Activated CD8-positive, alpha-beta memory T cell treated with anti-CD3 and anti-CD28 coated beads, Interleukin-2, amount 10 ng/mL, durations not matched to agents 7 days and 5 days (primary cell): ENCODE measurements around the gene GABRA5. TPM values are rescaled to one million over a fixed set of nuclear protein-coding genes. Genes with fewer than 3 reads are reported as not detected.
A peak's percentile ranks its signal among the peaks of the same experiment; 100 is the strongest.
"Not testable (repeated sequence)": the region's sequence is repeated elsewhere in the genome, so short reads cannot be mapped to it uniquely, and the experiment has no call there.

Experiments used
- ATAC-seq: fragments of 150-1000 bp; cut with Tn5 transposase; one replicate; pipeline ENCODE4 v1.10.0; 2021; ENCODE audit warnings: moderate library complexity
- CTCF ChIA-PET: fragments of 350-600 bp; sonication (Branson Sonifier 250); formaldehyde crosslinking; loops from one replicate; lab custom pipeline; 2021; ENCODE audit warnings: antibody characterized with exemption; lab: Charles Lee
- DNase-seq: peaks from one replicate; pipeline ENCODE4 v3.0.0-alpha.2; 2020
- H3K27ac Mint-ChIP-seq: one replicate; pipeline ENCODE4 v1.8.0; 2021; ENCODE audit warnings: mild to moderate bottlenecking, mixed read lengths
- H3K27me3 Mint-ChIP-seq: one replicate; pipeline ENCODE4 v1.8.0; 2021; ENCODE audit warnings: mixed read lengths
- H3K36me3 Mint-ChIP-seq: one replicate; pipeline ENCODE4 v1.8.0; 2021; ENCODE audit warnings: mild to moderate bottlenecking, mixed read lengths
- H3K4me1 Mint-ChIP-seq: one replicate; pipeline ENCODE4 v1.8.0; 2021; ENCODE audit warnings: mixed read lengths
- H3K4me3 Mint-ChIP-seq: one replicate; pipeline ENCODE4 v1.8.0; 2021; ENCODE audit warnings: mild to moderate bottlenecking, moderate library complexity, mixed read lengths
- H3K9me3 Mint-ChIP-seq: one replicate; pipeline ENCODE4 v1.8.0; 2022; ENCODE audit warnings: low read depth, mixed read lengths
- total RNA-seq, 2 experiments: library from RNA; stranded (reverse); gene quantifications; one replicate each; pipeline ENCODE4 v1.2.3, GENCODE V29; 2021

The GABRA5 gene
- total RNA-seq, 2 experiments from 2014 or later, result not detected

DNA sequence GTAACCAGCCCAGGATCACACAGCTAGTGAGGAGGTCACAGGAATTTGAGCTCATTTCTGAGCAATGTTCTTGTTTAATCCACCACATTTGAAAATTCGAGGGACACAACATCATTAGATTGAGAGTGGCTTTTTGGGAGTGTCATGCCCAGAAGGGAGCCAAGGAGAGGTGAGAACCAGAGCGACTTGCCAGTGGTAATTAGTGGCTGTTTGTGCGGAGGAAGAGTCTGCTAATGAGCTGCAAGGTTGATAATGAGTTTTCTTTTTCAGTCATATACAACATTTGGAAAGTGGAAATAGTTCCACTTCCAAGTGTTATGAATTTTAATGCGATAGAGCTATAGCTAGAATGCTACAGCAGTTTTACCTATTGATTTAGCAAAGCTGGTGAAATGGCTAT lies 19.7 kb downstream of the GABRA5 start:
- no peak for ATAC-seq
- Mint-ChIP-seq H3K27ac (no peak overlapping the region), H3K4me3 (no peak overlapping the region), H3K36me3 (no peaks in the 10 kb centered on the region), H3K4me1 (no peaks in the 10 kb centered on the region), H3K9me3 (no peaks in the 10 kb centered on the region), H3K27me3 (peaks cover 3% of the 10 kb centered on the region)
- DNase-seq, result no peak
- CTCF ChIA-PET, result no interaction called here

DNA sequence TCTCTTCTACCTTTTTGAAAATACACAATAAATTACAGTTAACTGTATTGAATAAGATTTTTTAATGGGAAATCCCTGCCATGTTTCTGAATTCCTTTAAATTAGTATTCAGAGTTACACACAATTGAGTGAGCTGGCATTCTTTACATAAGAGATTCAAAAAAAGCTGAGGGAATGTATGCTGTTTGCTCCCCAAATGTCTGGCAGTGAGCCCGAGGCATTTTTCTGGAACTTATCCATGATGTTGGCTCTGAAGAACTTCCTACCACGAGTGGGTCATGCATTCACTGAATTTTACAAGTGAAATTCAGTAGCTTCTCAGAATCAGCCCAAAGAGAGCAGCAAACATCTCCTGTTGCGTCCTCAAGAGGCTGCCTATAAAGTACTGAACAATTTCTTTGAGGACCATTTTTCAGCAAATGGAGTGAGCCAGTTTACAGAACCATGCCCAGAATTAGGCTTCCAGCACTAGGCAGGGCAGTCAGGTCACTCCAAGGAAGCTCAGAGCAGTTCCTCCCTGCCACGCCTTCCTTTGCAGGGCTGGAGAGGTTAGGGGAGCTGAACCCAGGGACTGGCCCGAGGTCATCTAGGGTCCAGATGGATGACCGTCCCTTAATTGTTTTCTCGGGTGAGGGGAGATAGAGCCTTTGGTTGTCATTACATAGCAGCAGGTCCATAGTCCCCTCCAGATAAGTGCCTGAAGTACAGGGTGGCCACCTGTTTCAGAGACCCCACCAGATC lies 21.2 kb downstream of the GABRA5 start:
- DNase-seq, result no peak
- Mint-ChIP-seq H3K4me1 (no peaks in the 10 kb centered on the region), H3K27me3 (peaks cover 6% of the 10 kb centered on the region), H3K36me3 (peaks cover under 1% of the 10 kb centered on the region), H3K4me3 (no peak overlapping the region), H3K9me3 (peaks cover 5% of the 10 kb centered on the region), H3K27ac (no peak overlapping the region)
- ATAC-seq, result no peak
- CTCF ChIA-PET, result no interaction called here

DNA sequence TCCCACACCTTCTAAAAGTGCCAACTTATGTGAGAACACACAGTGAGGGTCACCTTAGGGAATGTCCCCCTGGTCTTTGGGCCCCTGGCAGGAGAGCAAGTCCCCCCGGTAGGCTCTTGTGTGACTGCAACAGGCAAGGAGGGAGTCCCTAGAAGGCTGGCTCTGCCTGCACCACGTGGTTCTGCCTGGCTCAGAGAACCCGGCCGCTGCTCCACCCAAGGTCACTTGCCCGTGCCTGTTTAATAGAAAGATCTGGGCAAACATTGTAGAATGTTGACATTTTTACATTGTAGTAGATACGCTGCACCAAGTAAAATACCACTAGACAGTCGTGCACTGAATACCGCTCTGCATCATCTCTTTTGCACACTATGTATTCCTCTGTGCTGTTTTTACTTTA lies 21.9 kb downstream of the GABRA5 start:
- H3K4me3 Mint-ChIP-seq, result no peak overlapping the region
- H3K9me3 Mint-ChIP-seq, result peaks cover 7% of the 10 kb centered on the region
- no peaks in the 10 kb centered on the region for H3K4me1 Mint-ChIP-seq
- ATAC-seq, result no peak
- DNase-seq, result no peak
- H3K36me3 Mint-ChIP-seq, result peaks cover 1% of the 10 kb centered on the region
- H3K27me3 Mint-ChIP-seq, result peaks cover 6% of the 10 kb centered on the region
- CTCF ChIA-PET, result interaction anchor here (1.1 kb wide), 1 partner anchor 132 kb away, joined by 4 read pairs; no protein-coding TSS in a partner anchor
- no peak overlapping the region for H3K27ac Mint-ChIP-seq

DNA sequence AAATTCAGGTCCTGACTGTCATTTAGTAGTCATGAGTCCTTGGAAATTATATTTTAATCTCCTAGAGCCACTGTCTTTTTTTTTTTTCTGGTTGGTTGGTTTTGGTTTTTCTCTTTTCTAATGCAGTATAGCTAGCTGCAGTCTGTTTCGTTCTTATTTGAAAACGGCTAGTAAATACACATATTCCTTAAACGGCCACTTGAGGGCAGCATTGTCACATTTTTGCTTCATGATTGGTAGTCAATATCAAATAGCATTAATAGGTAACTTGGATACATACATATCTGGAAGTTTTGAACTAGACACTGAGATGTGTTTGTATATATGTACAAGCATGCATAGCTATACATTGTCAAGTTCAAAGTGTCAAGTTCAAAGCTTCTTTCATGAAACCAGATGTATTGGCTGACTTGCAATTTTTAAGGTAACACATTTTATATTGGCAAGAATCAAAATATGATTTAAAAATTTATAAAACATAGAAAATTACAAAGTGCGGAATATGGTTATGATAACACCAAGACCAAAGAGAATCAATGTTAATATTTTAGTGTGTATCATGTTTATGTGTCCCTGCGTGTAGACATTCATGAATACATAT lies 22.5 kb downstream of the GABRA5 start:
- CTCF ChIA-PET, result interaction anchor here (1.1 kb wide), 1 partner anchor 131 kb away, joined by 4 read pairs; no protein-coding TSS in a partner anchor
- ATAC-seq (no peak), DNase-seq (peak; percentile 68)
- H3K36me3 Mint-ChIP-seq, result peaks cover 1% of the 10 kb centered on the region
- H3K27me3 Mint-ChIP-seq, result peaks cover 6% of the 10 kb centered on the region
- H3K9me3 Mint-ChIP-seq, result peaks cover 8% of the 10 kb centered on the region
- H3K4me3 Mint-ChIP-seq, result no peak overlapping the region
- H3K4me1 Mint-ChIP-seq, result no peaks in the 10 kb centered on the region
- no peak overlapping the region for H3K27ac Mint-ChIP-seq

DNA sequence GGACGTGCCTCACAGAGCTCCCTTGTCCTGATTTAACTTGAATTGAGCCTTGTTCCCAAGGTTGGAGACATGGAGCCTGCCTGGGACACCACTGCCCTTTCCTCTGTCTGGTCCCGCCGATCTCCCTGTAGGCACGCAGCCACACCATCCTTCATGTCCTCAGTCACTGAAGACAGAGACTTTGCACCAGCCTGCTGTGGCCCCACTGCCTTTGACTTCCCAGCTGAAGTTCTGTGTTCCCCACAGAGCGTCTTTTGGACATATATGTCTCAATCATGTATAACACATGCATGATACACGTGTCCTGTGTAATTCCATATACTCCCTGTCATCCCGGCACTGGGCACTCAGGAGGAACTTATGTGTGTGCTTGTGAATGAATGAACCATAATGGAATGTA lies 23.6 kb downstream of the GABRA5 start:
- Mint-ChIP-seq H3K36me3 (peaks cover 1% of the 10 kb centered on the region), H3K27me3 (peaks cover 6% of the 10 kb centered on the region), H3K9me3 (peaks cover 13% of the 10 kb centered on the region), H3K4me1 (no peaks in the 10 kb centered on the region), H3K4me3 (no peak overlapping the region), H3K27ac (no peak overlapping the region)
- CTCF ChIA-PET, result no interaction called here
- ATAC-seq (no peak), DNase-seq (no peak)

DNA sequence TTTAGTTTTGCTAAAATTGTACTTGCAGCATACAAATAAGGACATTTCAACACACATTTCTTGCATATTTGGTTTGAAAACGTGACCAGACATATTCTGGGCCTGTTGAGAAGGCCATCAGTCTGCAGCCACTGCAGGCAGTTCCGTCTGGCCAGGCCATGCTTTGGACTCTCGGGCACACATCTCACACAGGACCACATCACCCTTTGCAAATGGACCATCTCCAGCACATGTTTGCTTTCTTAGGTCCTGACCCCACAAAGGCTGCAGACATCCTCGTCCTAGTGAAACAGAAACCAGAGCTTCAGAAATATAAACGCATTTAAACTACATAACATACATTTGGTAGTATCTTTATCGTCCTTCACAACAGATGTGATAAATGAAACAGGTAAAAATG lies 24.1 kb downstream of the GABRA5 start:
- ATAC-seq (no peak), DNase-seq (no peak)
- H3K36me3 Mint-ChIP-seq, result peaks cover 1% of the 10 kb centered on the region
- peaks cover 13% of the 10 kb centered on the region for H3K9me3 Mint-ChIP-seq
- H3K27ac Mint-ChIP-seq, result no peak overlapping the region
- no peak overlapping the region for H3K4me3 Mint-ChIP-seq
- peaks cover 6% of the 10 kb centered on the region for H3K27me3 Mint-ChIP-seq
- CTCF ChIA-PET, result interaction anchor here (0.7 to 1.4 kb wide), 5 partner anchors 11 to 467 kb away, joined by 3 to 5 read pairs (median 4); no protein-coding TSS in a partner anchor
- H3K4me1 Mint-ChIP-seq, result no peaks in the 10 kb centered on the region

DNA sequence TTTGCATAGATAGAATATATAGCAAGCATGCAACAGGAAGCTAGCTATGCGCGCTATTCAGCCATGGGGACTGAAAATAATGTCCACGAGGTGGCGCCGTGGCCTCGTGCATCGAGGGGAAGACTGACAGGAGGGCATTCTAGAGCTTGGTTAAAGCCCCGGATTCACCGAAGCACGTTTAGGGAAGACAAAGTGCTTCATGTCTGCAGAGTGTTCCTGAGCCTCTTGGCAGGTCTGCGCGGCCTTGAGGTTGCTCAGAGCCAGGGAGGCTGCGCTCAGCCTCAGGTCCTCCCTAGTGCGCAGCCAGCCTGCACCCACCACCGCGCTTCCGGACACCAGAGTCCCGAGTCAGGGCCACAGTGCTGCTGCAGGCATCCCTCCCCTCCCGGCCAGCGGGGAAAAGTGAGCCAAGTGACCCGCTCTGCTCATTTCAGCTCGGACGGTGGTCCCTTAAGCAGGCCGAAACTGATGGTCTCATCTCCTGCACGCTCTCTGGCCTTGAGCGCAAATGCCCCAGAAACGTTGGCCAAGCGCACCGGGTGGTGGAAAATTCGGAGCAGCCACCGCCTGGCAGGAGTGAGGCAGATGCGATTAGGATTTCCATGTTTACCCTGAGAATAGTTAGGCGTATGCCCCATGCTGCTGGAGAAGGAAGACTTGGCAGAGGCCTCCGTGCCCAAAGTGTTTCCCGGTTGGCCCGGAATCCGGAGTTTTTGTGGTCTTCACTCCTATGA lies 24.8 kb downstream of the GABRA5 start:
- H3K36me3 Mint-ChIP-seq, result peaks cover 1% of the 10 kb centered on the region
- DNase-seq, result peak; percentile 68
- peaks cover 6% of the 10 kb centered on the region for H3K27me3 Mint-ChIP-seq
- CTCF ChIA-PET, result interaction anchor here (0.7 to 1.4 kb wide), 5 partner anchors 10 to 466 kb away, joined by 3 to 5 read pairs (median 4); no protein-coding TSS in a partner anchor
- ATAC-seq, result no peak
- H3K4me1 Mint-ChIP-seq, result no peaks in the 10 kb centered on the region
- peaks cover 13% of the 10 kb centered on the region for H3K9me3 Mint-ChIP-seq
- no peak overlapping the region for H3K27ac Mint-ChIP-seq
- no peak overlapping the region for H3K4me3 Mint-ChIP-seq

DNA sequence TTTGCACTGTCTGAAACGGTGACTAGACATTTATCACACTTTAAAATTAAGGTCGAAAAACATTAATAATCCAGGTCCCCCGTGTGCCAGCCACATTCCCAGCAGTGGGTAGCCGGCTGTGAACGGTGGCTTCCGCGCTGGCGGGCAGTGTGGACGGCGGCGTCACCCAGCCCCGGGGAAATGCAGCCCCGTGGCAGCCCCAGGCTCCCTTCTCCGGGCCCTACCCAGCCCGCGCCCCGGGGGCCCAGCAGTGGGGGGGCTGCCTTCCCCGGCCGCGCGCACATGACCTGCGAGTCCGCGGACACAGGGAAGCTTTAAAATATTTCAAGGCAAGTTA lies 25.3 kb downstream of the GABRA5 start:
- Mint-ChIP-seq H3K9me3 (peaks cover 13% of the 10 kb centered on the region), H3K27ac (no peak overlapping the region), H3K36me3 (peaks cover 1% of the 10 kb centered on the region), H3K27me3 (peaks cover 6% of the 10 kb centered on the region), H3K4me1 (no peaks in the 10 kb centered on the region), H3K4me3 (no peak overlapping the region)
- CTCF ChIA-PET, result interaction anchor here (1.4 kb wide), 1 partner anchor 124 kb away, joined by 4 read pairs; no protein-coding TSS in a partner anchor
- DNase-seq, result no peak
- ATAC-seq, result no peak

DNA sequence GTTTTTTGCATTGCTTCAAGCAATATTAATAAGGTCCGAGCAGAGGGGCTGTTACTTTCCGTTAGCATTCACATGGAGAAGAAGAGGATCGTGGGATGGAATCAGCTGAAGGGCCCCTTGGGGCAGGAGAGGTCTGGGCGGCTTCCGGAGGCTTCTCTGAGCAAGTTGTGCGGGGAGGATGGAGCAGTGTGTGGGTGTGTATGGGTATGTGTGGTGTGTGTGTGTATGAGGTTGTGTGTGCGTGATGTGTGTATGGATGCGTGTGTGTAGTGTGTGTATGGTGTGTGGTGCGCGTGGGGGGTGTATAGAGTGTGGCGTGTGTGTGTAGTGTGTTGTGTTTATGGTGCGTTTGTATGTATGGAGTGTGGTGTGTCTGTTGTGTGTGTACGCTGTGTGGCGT lies 25.8 kb downstream of the GABRA5 start:
- peaks cover 13% of the 10 kb centered on the region for H3K9me3 Mint-ChIP-seq
- CTCF ChIA-PET, result no interaction called here
- no peak overlapping the region for H3K4me3 Mint-ChIP-seq
- ATAC-seq (no peak), DNase-seq (no peak)
- H3K36me3 Mint-ChIP-seq, result peaks cover 1% of the 10 kb centered on the region
- peaks cover 6% of the 10 kb centered on the region for H3K27me3 Mint-ChIP-seq
- H3K4me1 Mint-ChIP-seq, result no peaks in the 10 kb centered on the region
- H3K27ac Mint-ChIP-seq, result no peak overlapping the region

DNA sequence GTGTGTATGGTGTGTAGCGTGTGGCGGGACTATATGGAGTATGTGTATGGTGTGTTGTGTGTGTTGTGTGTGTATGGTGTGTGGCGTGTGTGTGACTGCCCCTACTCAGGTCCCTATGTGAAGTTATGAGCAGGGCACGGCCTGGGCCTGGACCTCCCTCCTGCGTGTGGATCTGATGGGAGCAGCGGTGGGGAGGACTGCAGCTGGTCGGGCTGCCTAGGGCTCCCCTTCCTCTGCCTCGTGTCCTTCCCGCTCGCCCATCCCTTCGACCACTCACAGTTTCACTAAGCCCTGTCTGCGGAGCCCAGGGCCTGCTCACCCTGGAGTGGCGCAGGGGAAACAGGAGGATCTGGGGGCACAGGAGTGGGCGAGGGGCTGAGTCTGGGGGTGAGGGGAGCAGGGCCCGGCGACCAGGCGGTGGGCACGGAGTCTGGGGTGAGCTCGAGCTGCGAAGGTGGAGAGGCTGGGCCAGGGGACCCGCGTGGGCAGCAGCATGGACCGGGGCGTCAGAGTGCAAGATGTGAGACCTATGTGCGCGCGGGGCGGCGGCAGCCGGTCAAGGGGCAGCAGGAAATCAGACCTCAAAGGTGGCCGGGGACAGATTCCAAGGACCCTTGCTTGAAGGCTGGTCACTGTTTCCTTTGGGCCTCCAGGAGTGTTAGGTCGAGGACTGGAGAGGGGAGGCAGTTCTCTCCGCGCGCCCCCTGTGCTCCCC lies 26.6 kb downstream of the GABRA5 start:
- no peak overlapping the region for H3K4me3 Mint-ChIP-seq
- H3K4me1 Mint-ChIP-seq, result no peaks in the 10 kb centered on the region
- DNase-seq, result no peak
- peaks cover 6% of the 10 kb centered on the region for H3K27me3 Mint-ChIP-seq
- peaks cover 13% of the 10 kb centered on the region for H3K9me3 Mint-ChIP-seq
- CTCF ChIA-PET, result no interaction called here
- no peak for ATAC-seq
- peaks cover 1% of the 10 kb centered on the region for H3K36me3 Mint-ChIP-seq
- no peak overlapping the region for H3K27ac Mint-ChIP-seq

DNA sequence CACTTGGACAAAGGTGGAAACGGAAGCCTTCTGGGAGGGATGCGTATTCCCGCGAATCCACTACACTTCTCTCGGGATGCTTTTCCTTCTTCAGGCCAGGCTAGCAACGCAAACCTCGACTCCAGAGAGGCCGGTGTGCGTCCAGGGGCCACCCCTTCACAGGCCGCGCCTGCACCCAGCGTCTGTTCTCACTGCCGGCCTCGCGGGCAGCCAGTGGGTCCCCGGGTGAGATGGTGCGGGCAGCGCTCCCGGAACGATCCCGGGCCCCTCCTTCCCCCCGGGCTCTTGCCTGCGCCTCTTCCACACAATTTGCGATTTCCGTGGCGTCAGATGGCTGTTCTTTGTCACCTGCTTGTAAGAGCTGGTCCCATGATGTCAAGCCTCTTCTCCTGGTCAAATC lies 27.3 kb downstream of the GABRA5 start:
- H3K36me3 Mint-ChIP-seq, result peaks cover 1% of the 10 kb centered on the region
- no peak overlapping the region for H3K27ac Mint-ChIP-seq
- DNase-seq (no peak), ATAC-seq (no peak)
- H3K27me3 Mint-ChIP-seq, result peaks cover 6% of the 10 kb centered on the region
- H3K4me3 Mint-ChIP-seq, result no peak overlapping the region
- CTCF ChIA-PET, result no interaction called here
- H3K4me1 Mint-ChIP-seq, result no peaks in the 10 kb centered on the region
- H3K9me3 Mint-ChIP-seq, result peaks cover 13% of the 10 kb centered on the region

DNA sequence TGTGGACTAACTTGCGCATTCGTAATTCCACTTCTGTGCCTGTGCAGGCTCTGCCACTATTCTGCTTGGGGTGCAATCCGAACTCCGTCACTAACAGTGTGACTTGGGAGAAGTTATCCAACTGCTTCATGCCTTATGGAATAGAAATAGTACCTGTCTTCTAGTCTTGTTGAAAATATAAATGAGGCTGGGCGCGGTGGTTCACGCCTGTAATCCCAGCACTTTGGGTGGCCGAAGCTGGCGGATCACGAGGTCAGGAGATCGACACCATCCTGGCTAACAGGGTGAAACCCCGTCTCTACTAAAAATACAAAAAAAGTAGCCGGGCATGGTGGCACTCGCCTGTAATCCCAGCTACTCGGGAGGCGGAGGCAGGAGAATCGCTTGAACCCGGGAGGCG lies 28.5 kb downstream of the GABRA5 start:
- peaks cover 13% of the 10 kb centered on the region for H3K9me3 Mint-ChIP-seq
- H3K4me3 Mint-ChIP-seq, DNase-seq, H3K36me3 Mint-ChIP-seq, ATAC-seq, H3K27me3 Mint-ChIP-seq, H3K27ac Mint-ChIP-seq, H3K4me1 Mint-ChIP-seq, CTCF ChIA-PET: not testable (repeated sequence)

DNA sequence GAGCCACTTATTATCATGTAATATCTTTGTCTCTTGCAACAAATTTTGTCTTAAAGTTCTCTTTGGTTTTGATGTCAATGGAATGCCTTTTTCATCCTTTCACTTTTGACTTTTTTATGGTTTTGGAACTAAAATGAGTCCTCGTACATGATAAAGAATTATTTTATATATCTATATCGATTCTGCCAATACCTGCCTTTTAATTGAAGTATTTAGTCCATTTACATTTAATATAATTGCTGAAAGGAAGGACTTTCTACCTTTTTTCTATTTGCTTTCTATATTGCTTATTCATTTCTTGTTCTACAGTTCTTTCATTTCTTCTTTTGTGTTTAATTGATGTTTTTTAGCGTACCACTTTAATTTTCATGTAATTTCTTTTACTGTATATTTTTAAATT lies 32.8 kb downstream of the GABRA5 start:
- Mint-ChIP-seq H3K36me3 (no peaks in the 10 kb centered on the region), H3K4me3 (no peak overlapping the region), H3K4me1 (no peaks in the 10 kb centered on the region), H3K27me3 (no peaks in the 10 kb centered on the region), H3K9me3 (peaks cover 2% of the 10 kb centered on the region), H3K27ac (no peak overlapping the region)
- ATAC-seq (no peak), DNase-seq (no peak)
- CTCF ChIA-PET, result no interaction called here
